GM12878 (cell line): ENCODE results near the gene JRKL. TPM values are rescaled to one million over a fixed set of nuclear protein-coding genes. Genes with fewer than 3 reads are reported as not detected.
A peak's percentile ranks its signal among the peaks of the same experiment; 100 is the strongest.

Source experiments
- microRNA counts: library from miRNA; unstranded; fragments of <30 nt; microRNA quantifications from one replicate; lab custom pipeline; 2016
- microRNA-seq: library from miRNA; unstranded; fragments of <30 nt; microRNA quantifications from one replicate; pipeline ENCODE4, GENCODE V29; 2018
- polyA plus RNA-seq, 11 experiments: library from polyadenylated mRNA; depleted of rRNA in 4 of 11; unstranded in 6 of 11; stranded (reverse) in 5 of 11; fragments of >200 nt; fragmentation: Nextera tagmentation in 4 of 11; fragmentation: Illumina TruSeq in 1 of 11; extraction: Ambion mirVana in 4 of 11; extraction: Trizol in 1 of 11; gene quantifications; 1 replicate in 1 of 11; 2 replicates in 10 of 11; pipeline versions ENCODE4 v1.2.1 to v1.2.3, GENCODE V29; 2011 to 2016; ENCODE audit warnings: inconsistent platforms in 2 of 11, missing spikeins in 2 of 11, low read depth in 1 of 11
- small RNA-seq: library from RNA; depleted of rRNA; stranded (forward); fragments of <200 nt; gene quantifications from one replicate; pipeline ENCODE3, GENCODE V24; 2014
- total RNA-seq, 4 experiments: library from RNA; depleted of rRNA in 3 of 4; stranded (reverse); fragments of >200 nt in 3 of 4; fragmentation: Illumina TruSeq in 1 of 4; extraction: Trizol in 1 of 4; gene quantifications; 2 replicates each; pipeline versions ENCODE4 v1.2.1 to v1.2.3, GENCODE V29; 2013 to 2021

JRKL gene
- total and polyA plus RNA-seq, 10 of the 15 experiments (the other 5 are each of a cell fraction or from before 2014, with no cell fraction given), result 3.8 to 12.4 (median 8.5) TPM

MicroRNAs within 50 kb of the gene (microRNA counts, 767-probe panel; counts per million panel counts)
- 1,650 counts per million, percentile 63 among the panel's probes with 10 or more counts for microRNA hsa-miR-1260b (lab: Ali Mortazavi, UCI)

Small RNA genes within 50 kb of the gene (microRNA-seq; reads per million reads assigned to microRNA genes)
- 1.5 reads per million for gene MIR1260B

Small RNA genes within 50 kb of the gene (small RNA-seq; reads per million reads assigned to genes)
- gene MIR1260B, result not detected

Other genes with a start within 250 kb of the JRKL start
- 15.0 and 16.0 TPM in 2 replicates for gene MAML2, start 46.8 kb upstream of the JRKL start, total RNA-seq (2014; rRNA removed)
- 11.4 and 12.6 TPM in 2 replicates for gene MAML2, start 46.8 kb upstream of the JRKL start, total RNA-seq (2014; rRNA removed; fragmentation: Illumina TruSeq; extraction: Trizol)
- gene MAML2, start 46.8 kb upstream of the JRKL start, total RNA-seq (2021), result 12.7 and 13.3 TPM in 2 replicates
- gene MAML2, start 46.8 kb upstream of the JRKL start, polyA plus RNA-seq (2011; rRNA removed), result 12.5 and 15.1 TPM in 2 replicates
- 14.1 and 14.8 TPM in 2 replicates for gene MAML2, start 46.8 kb upstream of the JRKL start, polyA plus RNA-seq (2014; fragmentation: Illumina TruSeq; extraction: Trizol)
- 1 to 10 TPM; 2.5 to 2.6 TPM for gene MAML2, start 46.8 kb upstream of the JRKL start, polyA plus RNA-seq (2014; fragmentation: Nextera tagmentation; extraction: Ambion mirVana)
- gene MAML2, start 46.8 kb upstream of the JRKL start, polyA plus RNA-seq (2014; rRNA removed), result 12.7 and 13.2 TPM in 2 replicates
- gene MAML2, start 46.8 kb upstream of the JRKL start, polyA plus RNA-seq (2016; fragmentation: Nextera tagmentation; extraction: Ambion mirVana), result 1 to 10 TPM; 6.8 to 7.5 TPM
- 15.2 and 19.9 TPM in 2 replicates for gene CCDC82, start 101 bp upstream of the JRKL start, total RNA-seq (2014; rRNA removed)
- 31.7 and 35.7 TPM in 2 replicates for gene CCDC82, start 101 bp upstream of the JRKL start, total RNA-seq (2014; rRNA removed; fragmentation: Illumina TruSeq; extraction: Trizol)
- gene CCDC82, start 101 bp upstream of the JRKL start, total RNA-seq (2021), result 20.6 and 21.4 TPM in 2 replicates
- gene CCDC82, start 101 bp upstream of the JRKL start, polyA plus RNA-seq (2011; rRNA removed), result 30.7 and 58.6 TPM in 2 replicates
- gene CCDC82, start 101 bp upstream of the JRKL start, polyA plus RNA-seq (2014; fragmentation: Illumina TruSeq; extraction: Trizol), result 62.4 and 72.7 TPM in 2 replicates
- gene CCDC82, start 101 bp upstream of the JRKL start, polyA plus RNA-seq (2014; fragmentation: Nextera tagmentation; extraction: Ambion mirVana), result 10 to 100 TPM; 24.5 to 24.7 TPM
- 25.7 and 26.9 TPM in 2 replicates for gene CCDC82, start 101 bp upstream of the JRKL start, polyA plus RNA-seq (2014; rRNA removed)
- 10 to 100 TPM; 31.0 to 32.0 TPM for gene CCDC82, start 101 bp upstream of the JRKL start, polyA plus RNA-seq (2016; fragmentation: Nextera tagmentation; extraction: Ambion mirVana)